Right atrium auricular region (tissue), 2 donors: Measurements from ENCODE around the gene ULK1. TPM values are rescaled to one million over a fixed set of nuclear protein-coding genes. Genes with fewer than 3 reads are reported as not detected.
A peak's percentile ranks its signal among the peaks of the same experiment; 100 is the strongest.

Source experiments
- DNase-seq: peaks from one replicate; pipeline ENCODE4 v3.0.0-alpha.2; 2019; ENCODE audit warnings: low spot score
- H3K27ac ChIP-seq, 2 donors: fragments of 200-600 bp; sonication (generic); 1 replicate in 1 of 2; 2 replicates in 1 of 2; pipeline ENCODE4 v1.5.1; 2016 to 2019
- H3K27me3 ChIP-seq, 2 donors: fragments of 200-600 bp; sonication (generic); one replicate each; pipeline versions ENCODE4 v1.5.1 to v1.6.0; 2017 to 2019
- H3K36me3 ChIP-seq: fragments of 200-600 bp; sonication (generic); one replicate; pipeline ENCODE4 v1.5.1; 2016
- H3K4me1 ChIP-seq, 2 donors: fragments of 200-600 bp; sonication (generic); one replicate each; pipeline versions ENCODE4 v1.5.1 to v1.6.0; 2017 to 2019
- H3K4me3 ChIP-seq, 2 donors: fragments of 200-600 bp; sonication (generic); 1 replicate in 1 of 2; 2 replicates in 1 of 2; pipeline ENCODE4 v1.5.1; 2017 to 2019; ENCODE audit warnings: mild to moderate bottlenecking in 1 of 2, moderate library complexity in 1 of 2
- H3K9me3 ChIP-seq, 2 donors: fragments of 200-600 bp; sonication (generic); one replicate each; pipeline ENCODE4 v1.5.1; 2019
- CTCF ChIP-seq, 2 donors: fragments of 200-600 bp; sonication (generic); IDR thresholded peaks; one replicate each; pipeline ENCODE4 v1.5.1; 2019; ENCODE audit warnings: antibody characterized with exemption in 2 of 2
- total RNA-seq, 2 donors: library from RNA; depleted of rRNA; stranded (reverse); fragments of >200 nt; gene quantifications; one replicate each; pipeline ENCODE4 v1.1.0, GENCODE V29; 2016

The ULK1 gene
- total RNA-seq, 2 donors from 2014 or later: 16.2 to 23.4 TPM

DNA sequence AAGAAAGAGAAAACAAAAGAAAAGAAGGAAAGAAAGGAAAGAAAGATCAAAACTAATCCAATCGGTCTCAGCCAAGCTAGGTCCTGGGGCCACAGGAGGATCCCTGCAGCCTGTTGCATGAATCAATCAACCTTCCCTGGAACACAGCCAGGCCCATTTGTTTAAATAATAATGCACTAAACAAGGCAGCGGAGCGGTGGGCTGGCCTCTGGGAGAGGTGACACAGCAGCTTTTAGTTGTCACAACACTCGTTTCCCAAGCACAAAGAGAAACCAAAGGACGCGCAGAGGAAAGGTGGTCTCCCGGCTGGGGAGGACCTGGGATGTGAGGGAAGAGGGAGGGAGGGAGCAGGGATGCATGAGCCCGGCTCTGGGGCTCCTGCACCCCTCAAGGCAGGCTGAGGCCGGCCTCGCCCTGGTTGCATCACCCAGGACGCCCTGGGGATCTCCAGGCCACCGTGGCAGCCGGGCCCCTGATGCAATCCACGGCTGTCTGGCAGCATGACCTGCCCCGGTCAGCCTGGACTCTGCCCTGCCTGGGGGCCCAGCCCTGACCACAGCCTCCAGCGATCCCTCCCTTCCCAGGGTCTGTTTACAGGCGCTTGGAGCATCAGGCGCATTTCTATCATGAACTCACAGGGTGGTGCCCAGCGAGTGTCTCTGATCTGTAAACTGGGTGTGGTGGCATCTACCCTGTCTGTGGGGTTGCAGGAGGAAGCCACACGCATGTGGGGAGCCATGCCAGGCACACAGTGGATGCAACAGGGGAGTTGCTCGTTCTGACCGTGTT lies 33.8 kb upstream of the ULK1 start:
- H3K9me3 ChIP-seq: no peaks in the 10 kb centered on the region
- H3K27ac ChIP-seq: no peak overlapping the region

DNA sequence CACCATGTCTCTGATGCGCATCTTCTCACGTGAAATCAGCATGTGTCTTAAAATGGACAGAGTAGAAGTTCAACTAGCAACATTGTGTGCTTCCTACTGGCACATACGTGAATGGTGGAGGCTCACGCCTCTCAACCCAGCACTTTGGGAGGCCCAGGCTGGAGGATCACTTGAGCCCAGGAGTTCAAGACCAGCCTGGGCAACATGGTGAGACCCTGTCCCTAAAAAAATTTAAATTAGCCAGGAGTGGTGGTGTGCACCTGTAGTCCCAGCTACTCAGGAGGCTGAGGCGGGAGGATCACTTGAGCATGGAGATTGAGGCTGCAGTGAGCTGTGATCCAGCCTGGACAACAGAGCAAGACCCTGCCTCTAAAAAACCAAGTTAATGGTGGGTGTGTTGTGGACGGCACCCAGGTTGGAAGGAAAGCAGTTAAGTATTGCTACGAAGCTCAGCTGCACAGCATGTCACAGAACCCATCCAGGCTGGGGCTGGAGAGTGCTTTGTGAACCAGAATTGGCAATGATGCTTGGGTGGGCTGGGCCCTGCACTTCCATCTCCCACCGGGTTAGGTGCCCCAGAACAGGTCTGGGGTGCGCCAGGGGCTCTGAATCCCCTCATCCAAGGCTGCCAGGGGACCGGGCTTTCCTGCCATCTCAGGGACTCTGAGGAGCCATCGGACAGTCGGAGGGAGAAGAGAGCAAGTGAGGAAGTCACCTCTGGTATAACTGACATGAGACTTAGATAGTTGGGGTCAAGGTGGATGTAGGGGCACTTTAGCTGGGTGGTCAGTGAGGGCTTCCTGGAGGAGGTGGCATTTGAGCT lies 33.0 kb upstream of the ULK1 start:
- no peak for TF ChIP-seq CTCF (IDR thresholded peaks at IDR 0.05)
- Histone ChIP-seq H3K27ac (no peak overlapping the region), H3K9me3 (no peaks in the 10 kb centered on the region), H3K4me1 (no peaks in the 10 kb centered on the region), H3K27me3 (no peaks in the 10 kb centered on the region), H3K4me3 (no peak overlapping the region), H3K36me3 (no peaks in the 10 kb centered on the region)
- no peak for DNase-seq

More for the DNA sequence above, 33.8 kb upstream of the ULK1 start:
- Histone ChIP-seq H3K4me3 (peak overlapping the region in 1 of 2 donors; percentile 22), H3K36me3 (no peaks in the 10 kb centered on the region), H3K27me3 (no peaks in the 10 kb centered on the region), H3K4me1 (no peaks in the 10 kb centered on the region)
- no peak for TF ChIP-seq CTCF (IDR thresholded peaks at IDR 0.05)
- DNase-seq: peak; percentile 60

DNA sequence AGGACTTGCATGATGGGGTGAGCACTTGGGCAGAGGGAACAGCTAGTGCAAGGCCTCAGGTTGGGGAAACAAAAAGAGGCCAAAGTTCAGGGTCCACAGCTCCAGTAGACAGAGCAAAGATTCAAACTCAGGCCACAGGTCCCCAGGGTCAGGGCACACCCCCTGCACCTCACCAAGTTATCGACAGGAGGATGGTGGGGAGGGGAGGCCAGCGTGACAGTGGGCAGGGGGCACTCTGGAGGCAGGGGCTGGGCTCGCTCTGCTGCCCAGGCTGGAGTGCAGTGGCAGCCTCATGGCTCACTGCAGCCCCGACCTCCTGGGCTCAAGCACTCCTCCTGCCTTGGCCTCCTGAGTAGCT lies 32.4 kb upstream of the ULK1 start:
- TF ChIP-seq CTCF (IDR thresholded peaks at IDR 0.05): no peak
- H3K27me3 ChIP-seq: no peaks in the 10 kb centered on the region
- H3K4me3 ChIP-seq: no peak overlapping the region
- H3K36me3 ChIP-seq: no peaks in the 10 kb centered on the region
- H3K9me3 ChIP-seq: no peaks in the 10 kb centered on the region
- no peak for DNase-seq
- H3K27ac ChIP-seq: no peak overlapping the region
- no peaks in the 10 kb centered on the region for H3K4me1 ChIP-seq

DNA sequence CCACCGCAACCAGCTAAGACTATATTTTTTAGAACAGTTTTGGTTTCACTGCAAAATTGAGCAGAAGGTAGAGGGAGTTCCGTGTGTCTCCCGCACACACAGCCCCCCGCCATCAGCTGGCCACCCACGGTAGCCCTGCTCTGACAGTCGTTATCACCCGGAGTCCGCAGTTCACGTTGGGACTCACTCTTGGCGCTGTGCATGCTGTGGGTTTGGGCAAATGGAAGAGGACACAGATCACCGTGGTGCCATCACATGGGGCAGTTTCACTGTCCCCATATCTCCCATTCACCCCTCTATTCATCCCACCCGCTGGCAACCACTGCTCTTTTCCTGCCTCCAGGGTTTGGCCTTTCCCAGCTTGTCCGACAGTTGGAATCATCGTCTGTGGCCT lies 31.8 kb upstream of the ULK1 start:
- no peaks in the 10 kb centered on the region for H3K4me1 ChIP-seq

GRCh38 chr12:131862994-131863710 lies 31.3 kb upstream of the ULK1 start:
- no peak overlapping the region for H3K27ac ChIP-seq
- no peak for TF ChIP-seq CTCF (IDR thresholded peaks at IDR 0.05)
- H3K36me3 ChIP-seq: no peaks in the 10 kb centered on the region
- no peak overlapping the region for H3K4me3 ChIP-seq
- no peaks in the 10 kb centered on the region for H3K9me3 ChIP-seq
- no peak for DNase-seq
- H3K4me1 ChIP-seq: no peaks in the 10 kb centered on the region
- no peaks in the 10 kb centered on the region for H3K27me3 ChIP-seq

More for the DNA sequence above, 31.8 kb upstream of the ULK1 start:
- Histone ChIP-seq H3K4me3 (no peak overlapping the region), H3K27ac (no peak overlapping the region), H3K27me3 (no peaks in the 10 kb centered on the region), H3K9me3 (no peaks in the 10 kb centered on the region), H3K36me3 (no peaks in the 10 kb centered on the region)
- no peak for TF ChIP-seq CTCF (IDR thresholded peaks at IDR 0.05)
- no peak for DNase-seq
